Measurements from ENCODE around the gene PIM1. TPM values are rescaled to one million over a fixed set of nuclear protein-coding genes. Genes with fewer than 3 reads are reported as not detected.

Gene PIM1
- total RNA-seq, 4 donors from 2014 or later, result 136 to 173 (median 150) TPM

DNA sequence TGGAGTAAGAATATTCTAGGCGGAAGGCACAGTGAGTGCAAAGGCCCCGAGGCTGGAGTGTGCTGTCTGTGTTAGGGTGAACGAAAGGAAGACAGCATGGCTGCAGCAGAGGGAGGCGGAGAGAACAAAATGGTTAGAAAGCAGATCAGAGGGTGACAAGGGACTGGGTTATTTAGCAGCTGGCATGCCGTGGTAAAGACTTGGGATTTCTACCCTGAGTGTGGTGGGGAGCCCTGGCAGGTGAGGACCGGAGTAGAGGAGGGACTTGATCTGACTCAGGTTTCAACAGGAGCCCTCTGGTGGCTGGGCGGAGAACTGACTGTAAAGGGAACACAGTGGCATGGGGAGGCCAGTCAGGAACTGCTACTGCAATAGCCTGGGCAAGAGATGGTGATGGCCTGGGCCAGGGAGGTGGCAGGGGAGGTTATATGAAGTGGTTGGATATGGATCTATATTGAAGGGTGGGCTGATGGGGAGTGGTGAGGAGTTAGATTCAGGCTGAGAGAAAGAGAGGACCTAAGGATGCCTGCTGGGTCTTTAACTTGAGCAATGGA is 38.0 kb downstream of the PIM1 start:
- intact Hi-C loops (cut with DNase I; ENCODE audit: low total_unique reads), result loop anchor here (10.0 kb wide), 1 partner anchor 313 kb away; no protein-coding TSS in a partner anchor

GRCh38 chr6:37208793-37209192 is 38.8 kb downstream of the PIM1 start:
- 92 to 95% methylated on average over 7 of the region's 7 CpGs for WGBS, 2 donors
- TF ChIP-seq POLR2A (IDR thresholded peaks at IDR 0.05), result no peak
- DNase-seq (ENCODE audit: low spot score in 2 of 2), result peak in 1 of 2 donors; percentile 29

More for the DNA sequence above, 38.0 kb downstream of the PIM1 start:
- DNase-seq (ENCODE audit: low spot score in 2 of 2), result peak; percentile 78 to 95
- H3K4me3 ChIP-seq (ENCODE audit: low read depth, poor library complexity, severe bottlenecking), result no peak overlapping the region
- no peak for TF ChIP-seq POLR2A (IDR thresholded peaks at IDR 0.05)
- TF ChIP-seq, protein P1, sequence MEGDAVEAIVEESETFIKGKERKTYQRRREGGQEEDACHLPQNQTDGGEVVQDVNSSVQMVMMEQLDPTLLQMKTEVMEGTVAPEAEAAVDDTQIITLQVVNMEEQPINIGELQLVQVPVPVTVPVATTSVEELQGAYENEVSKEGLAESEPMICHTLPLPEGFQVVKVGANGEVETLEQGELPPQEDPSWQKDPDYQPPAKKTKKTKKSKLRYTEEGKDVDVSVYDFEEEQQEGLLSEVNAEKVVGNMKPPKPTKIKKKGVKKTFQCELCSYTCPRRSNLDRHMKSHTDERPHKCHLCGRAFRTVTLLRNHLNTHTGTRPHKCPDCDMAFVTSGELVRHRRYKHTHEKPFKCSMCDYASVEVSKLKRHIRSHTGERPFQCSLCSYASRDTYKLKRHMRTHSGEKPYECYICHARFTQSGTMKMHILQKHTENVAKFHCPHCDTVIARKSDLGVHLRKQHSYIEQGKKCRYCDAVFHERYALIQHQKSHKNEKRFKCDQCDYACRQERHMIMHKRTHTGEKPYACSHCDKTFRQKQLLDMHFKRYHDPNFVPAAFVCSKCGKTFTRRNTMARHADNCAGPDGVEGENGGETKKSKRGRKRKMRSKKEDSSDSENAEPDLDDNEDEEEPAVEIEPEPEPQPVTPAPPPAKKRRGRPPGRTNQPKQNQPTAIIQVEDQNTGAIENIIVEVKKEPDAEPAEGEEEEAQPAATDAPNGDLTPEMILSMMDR (IDR thresholded peaks at IDR 0.05), result peak in 1 of 3 donors; percentile 29
- WGBS, 2 donors, result 59 to 64% methylated on average over 7 of the region's 7 CpGs

GRCh38 chr6:37209461-37210205 is 39.7 kb downstream of the PIM1 start:
- intact Hi-C loops (cut with DNase I; ENCODE audit: low total_unique reads), result loop anchor here (10.0 kb wide), 1 partner anchor 315 kb away; no protein-coding TSS in a partner anchor
- peak in 1 of 2 donors; percentile 67 for DNase-seq (ENCODE audit: low spot score in 2 of 2)
- WGBS, 2 donors, result 87 to 89% methylated on average over 12 of the region's 12 CpGs

More at GRCh38 chr6:37208793-37209192, 38.8 kb downstream of the PIM1 start:
- H3K4me3 ChIP-seq (ENCODE audit: low read depth, poor library complexity, severe bottlenecking), result no peak overlapping the region
- intact Hi-C loops (cut with DNase I; ENCODE audit: low total_unique reads), result loop anchor here (10.0 kb wide), 1 partner anchor 314 kb away; no protein-coding TSS in a partner anchor

GRCh38 chr6:37210313-37210968 is 40.5 kb downstream of the PIM1 start:
- 49 to 53% methylated on average over 7 of the region's 7 CpGs for WGBS, 2 donors
- peak; percentile 87 to 91 for DNase-seq (ENCODE audit: low spot score in 2 of 2)
- no peak overlapping the region for H3K4me3 ChIP-seq (ENCODE audit: low read depth, poor library complexity, severe bottlenecking)
- no peak for TF ChIP-seq POLR2A (IDR thresholded peaks at IDR 0.05)
- TF ChIP-seq, protein P1 (IDR thresholded peaks at IDR 0.05), result peak in 1 of 3 donors; percentile 94
- intact Hi-C loops (cut with DNase I; ENCODE audit: low total_unique reads), result no loop called here

More at GRCh38 chr6:37209461-37210205, 39.7 kb downstream of the PIM1 start:
- TF ChIP-seq, protein P1 (IDR thresholded peaks at IDR 0.05), result no peak
- no peak for TF ChIP-seq POLR2A (IDR thresholded peaks at IDR 0.05)
- no peak overlapping the region for H3K4me3 ChIP-seq (ENCODE audit: low read depth, poor library complexity, severe bottlenecking)

DNA sequence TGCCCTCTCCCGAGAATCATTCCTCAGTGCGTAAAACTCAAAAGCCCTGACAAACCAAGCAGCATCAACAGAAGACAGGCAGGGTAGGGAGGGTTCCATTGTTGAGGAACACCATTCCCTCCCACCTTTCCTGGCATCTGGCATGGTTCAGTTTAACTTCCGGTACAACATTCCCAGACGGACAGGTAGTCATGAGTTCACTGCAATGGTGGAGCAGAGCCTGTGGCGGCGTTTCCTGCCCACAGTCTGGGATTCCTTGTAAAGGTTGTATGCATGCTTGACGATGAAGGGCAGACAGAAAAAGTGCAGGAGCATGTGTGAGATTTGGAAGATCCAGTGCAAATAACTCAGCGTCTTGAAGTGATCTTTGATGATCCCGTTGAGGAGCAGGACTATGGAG is 42.3 kb downstream of the PIM1 start:
- H3K4me3 ChIP-seq (ENCODE audit: low read depth, poor library complexity, severe bottlenecking), result no peak overlapping the region
- intact Hi-C loops (cut with DNase I; ENCODE audit: low total_unique reads), result no loop called here
- DNase-seq (ENCODE audit: low spot score in 2 of 2), result peak in 1 of 2 donors; percentile 68
- 77 to 81% methylated on average over 9 of the region's 9 CpGs for WGBS, 2 donors
- TF ChIP-seq, protein P1 (IDR thresholded peaks at IDR 0.05), result no peak
- no peak for TF ChIP-seq POLR2A (IDR thresholded peaks at IDR 0.05)

GRCh38 chr6:37218061-37218460 is 48.1 kb downstream of the PIM1 start:
- TF ChIP-seq, protein P1 (IDR thresholded peaks at IDR 0.05), result no peak
- TF ChIP-seq POLR2A (IDR thresholded peaks at IDR 0.05), result no peak
- peak in 1 of 2 donors; percentile 45 for DNase-seq (ENCODE audit: low spot score in 2 of 2)
- intact Hi-C loops (cut with DNase I; ENCODE audit: low total_unique reads), result no loop called here
- 92% methylated on average over 6 of the region's 6 CpGs for WGBS, 2 donors
- H3K4me3 ChIP-seq (ENCODE audit: low read depth, poor library complexity, severe bottlenecking), result no peak overlapping the region

All from lower leg skin (tissue), 4 donors.